ENCODE results near the gene CA14.

Gene CA14

GRCh38 chr1:150234566-150235293, 22.8 kb upstream of the CA14 start (continued):
- TF ChIP-seq ZSCAN30 (tag by site-specific recombination; IDR thresholded peaks at IDR 0.05) (no peak; the same call in 1 of the 2 replicates), MZF1 (tag by site-specific recombination; IDR thresholded peaks at IDR 0.05; ENCODE audit: borderline replicate concordance) (no peak), ZNF239 (tag by site-specific recombination; IDR thresholded peaks at IDR 0.05) (no peak), ZNF155 (tag by site-specific recombination; IDR thresholded peaks at IDR 0.05) (no peak), ZNF221 (tag by site-specific recombination; IDR thresholded peaks at IDR 0.05; ENCODE audit: borderline replicate concordance) (no peak), PATZ1 (tag by site-specific recombination; IDR thresholded peaks at IDR 0.05) (peak; percentile 98), ZNF544 (tag by site-specific recombination; IDR thresholded peaks at IDR 0.05) (no peak), ZNF341 (tag by site-specific recombination; IDR thresholded peaks at IDR 0.05; ENCODE audit: low read depth) (0 out of 2 replicates have a peak, but pooled peaks have one; percentile 28), ZNF549 (tag by site-specific recombination; IDR thresholded peaks at IDR 0.05) (no peak), SALL2 (tag by site-specific recombination; IDR thresholded peaks at IDR 0.05; ENCODE audit: borderline replicate concordance) (no peak), SCRT1 (tag by site-specific recombination; IDR thresholded peaks at IDR 0.05; ENCODE audit: borderline replicate concordance) (no peak), ZNF19 (tag by site-specific recombination; IDR thresholded peaks at IDR 0.05; ENCODE audit: low read depth) (no peak), ZNF391 (tag by site-specific recombination; IDR thresholded peaks at IDR 0.05; ENCODE audit: borderline replicate concordance, low read depth) (no peak), ZNF324 (tag by site-specific recombination; IDR thresholded peaks at IDR 0.05) (no peak), ZNF184 (tag by site-specific recombination; IDR thresholded peaks at IDR 0.05) (no peak), ZNF423 (tag by site-specific recombination; IDR thresholded peaks at IDR 0.05) (peak; percentile 16; the same call in 1 of the 2 replicates), ZBTB11 (tag by site-specific recombination; conservative IDR thresholded peaks at IDR 0.05; ENCODE audit: low read depth) (peak; percentile 38), ZNF621 (tag by site-specific recombination; IDR thresholded peaks at IDR 0.05) (no peak), ZFP3 (tag by site-specific recombination; IDR thresholded peaks at IDR 0.05; ENCODE audit: low read depth) (no peak), ZNF664 (tag by site-specific recombination; IDR thresholded peaks at IDR 0.05) (no peak), ZBTB17 (tag by site-specific recombination; IDR thresholded peaks at IDR 0.05) (peak; percentile 99), ZNF211 (tag by site-specific recombination; IDR thresholded peaks at IDR 0.05; ENCODE audit: low read depth) (no peak), ZNF280D (tag by site-specific recombination; IDR thresholded peaks at IDR 0.05) (no peak), ZNF626 (tag by site-specific recombination; IDR thresholded peaks at IDR 0.05) (no peak), IKZF3 (tag by site-specific recombination; IDR thresholded peaks at IDR 0.05) (peak; percentile 77; the same call in 1 of the 2 replicates), KLF7 (tag by site-specific recombination; IDR thresholded peaks at IDR 0.05; ENCODE audit: borderline replicate concordance) (0 out of 2 replicates have a peak, but pooled peaks have one; percentile 46), ZNF747 (tag by site-specific recombination; IDR thresholded peaks at IDR 0.05) (no peak), ZNF692 (tag by site-specific recombination; IDR thresholded peaks at IDR 0.05) (0 out of 2 replicates have a peak, but pooled peaks have one; percentile 35), REPIN1 (tag by site-specific recombination; IDR thresholded peaks at IDR 0.05; ENCODE audit: low read depth) (no peak), GLIS1 (tag by site-specific recombination; IDR thresholded peaks at IDR 0.05) (peak; percentile 76)
